Left lung (tissue), 10 donors: Measurements from ENCODE around the gene LYST. TPM values are rescaled to one million over a fixed set of nuclear protein-coding genes. Genes with fewer than 3 reads are reported as not detected.

Experiments used
- ATAC-seq: fragments of 200-7000 bp; cut with Tn5 transposase; one replicate; pipeline ENCODE4 v1.9.1; 2020; ENCODE audit warnings: moderate library complexity
- DNase-seq, 4 donors: peaks; one replicate each; pipeline ENCODE4 v3.0.0-alpha.2; 2013 to 2020
- H3K27ac ChIP-seq, 2 donors: fragments of 200-600 bp; sonication (generic) in 1 of 2; one replicate each; pipeline versions ENCODE4 v1.5.0 to v1.8.0; 2020 to 2021
- H3K27me3 ChIP-seq, 2 donors: fragments of 200-600 bp; sonication (generic) in 1 of 2; one replicate each; pipeline versions ENCODE4 v1.5.0 to v1.8.0; 2020 to 2021
- H3K36me3 ChIP-seq, 2 donors: fragments of 200-600 bp; sonication (generic) in 1 of 2; one replicate each; pipeline versions ENCODE4 v1.5.0 to v1.8.0; 2020 to 2021
- H3K4me1 ChIP-seq, 2 donors: fragments of 200-600 bp; one replicate each; pipeline ENCODE4 v1.8.0; 2021
- H3K4me3 ChIP-seq, 2 donors: fragments of 200-600 bp; sonication (generic) in 1 of 2; one replicate each; pipeline versions ENCODE4 v1.5.0 to v1.8.0; 2020 to 2021; ENCODE audit warnings: mild to moderate bottlenecking in 1 of 2
- H3K9me3 ChIP-seq, 2 donors: fragments of 200-600 bp; sonication (generic) in 1 of 2; one replicate each; pipeline versions ENCODE4 v1.5.0 to v1.8.0; 2020 to 2021
- CTCF ChIP-seq, 2 donors: fragments of 200-600 bp; sonication (generic) in 1 of 2; IDR thresholded peaks; one replicate each; pipeline versions ENCODE4 v1.5.0 to v1.8.0; 2021; ENCODE audit warnings: antibody characterized with exemption in 2 of 2
- intact Hi-C, 2 donors: fragments of 100-400 bp; cut with DNase I; formaldehyde crosslinking; loops; one replicate each; pipeline versions ENCODE4 v1.11.2 to v1.14.2; 2022
- polyA plus RNA-seq, 6 donors: library from polyadenylated mRNA; unstranded; fragments of 120-200 nt; gene quantifications; one replicate each; pipeline ENCODE4 v1.2.1, GENCODE V29; 2013; ENCODE audit not compliant: insufficient read length in 6 of 6
- total RNA-seq, 2 donors: library from RNA; stranded (reverse); fragmentation: NEBNext Ultra II Directional; extraction: Animal tissue kit (Norgen Biotek cat#: 25700); gene quantifications; one replicate each; pipeline ENCODE4 v1.2.1, GENCODE V29; 2021
- donor health status: DM: no; HTN: yes; CAD: no.
- donor health status: DM: no; HTN: no; CAD: no.

LYST gene
- total and polyA plus RNA-seq, 8 donors: 10.3 to 64.9 (median 13.0) TPM

GRCh38 chr1:235825229-235825628 is 41.5 kb downstream of the LYST start:
- H3K4me1 ChIP-seq: no peaks in the 10 kb centered on the region
- H3K4me3 ChIP-seq: no peak overlapping the region
- H3K9me3 ChIP-seq: no peaks in the 10 kb centered on the region
- DNase-seq (no peak), ATAC-seq (no peak)
- H3K36me3 ChIP-seq: peaks cover 0 to 41% of the 10 kb centered on the region in 2 donors
- no peak for TF ChIP-seq CTCF (IDR thresholded peaks at IDR 0.05)
- H3K27ac ChIP-seq: no peak overlapping the region
- intact Hi-C loops: no loop called here
- H3K27me3 ChIP-seq: no peaks in the 10 kb centered on the region

GRCh38 chr1:235823684-235824083 is 43.0 kb downstream of the LYST start:
- Histone ChIP-seq H3K4me1 (no peaks in the 10 kb centered on the region), H3K27ac (no peak overlapping the region), H3K27me3 (no peaks in the 10 kb centered on the region), H3K9me3 (no peaks in the 10 kb centered on the region), H3K36me3 (peaks cover 0 to 26% of the 10 kb centered on the region in 2 donors), H3K4me3 (no peak overlapping the region)
- no peak for ATAC-seq
- TF ChIP-seq CTCF (IDR thresholded peaks at IDR 0.05): no peak
- intact Hi-C loops: no loop called here
- DNase-seq: no peak

GRCh38 chr1:235822685-235823084 is 44.0 kb downstream of the LYST start:
- Histone ChIP-seq H3K4me3 (no peak overlapping the region), H3K27me3 (no peaks in the 10 kb centered on the region), H3K9me3 (no peaks in the 10 kb centered on the region), H3K36me3 (peaks cover 0 to 25% of the 10 kb centered on the region in 2 donors), H3K4me1 (no peaks in the 10 kb centered on the region), H3K27ac (no peak overlapping the region)
- no peak for DNase-seq
- TF ChIP-seq CTCF (IDR thresholded peaks at IDR 0.05): no peak
- no peak for ATAC-seq
- intact Hi-C loops: no loop called here

DNA sequence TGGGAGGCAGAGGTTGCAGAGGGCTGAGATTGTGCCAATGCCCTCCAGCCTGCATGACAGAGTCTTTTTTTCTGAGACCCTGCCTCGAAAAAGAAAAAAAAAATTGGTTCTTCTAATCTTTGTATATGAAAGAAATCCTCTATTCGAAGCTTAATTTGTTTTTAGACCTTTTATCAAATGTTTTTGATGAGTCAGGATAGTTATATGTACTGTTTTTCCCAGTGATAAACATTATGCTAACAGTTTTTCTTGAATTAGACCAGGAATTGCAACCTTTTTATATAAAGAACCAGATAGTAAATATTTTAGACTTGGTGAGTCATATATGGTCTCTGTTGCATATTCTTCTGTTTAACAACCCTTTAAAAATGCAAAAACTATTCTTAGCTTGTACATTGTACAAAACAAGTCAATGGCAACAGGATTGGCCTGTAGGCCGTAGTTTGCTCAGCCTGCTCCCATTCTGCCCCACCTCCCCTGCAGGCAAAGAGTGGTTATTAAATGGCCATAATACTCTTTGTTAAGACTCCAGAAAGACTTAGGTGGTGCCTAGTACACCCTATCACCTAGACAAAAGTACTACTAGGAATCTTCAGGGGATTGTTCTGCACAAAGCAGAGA is 45.2 kb downstream of the LYST start:
- intact Hi-C loops: no loop called here
- Histone ChIP-seq H3K36me3 (peaks cover 0 to 19% of the 10 kb centered on the region in 2 donors), H3K4me3 (no peak overlapping the region), H3K27me3 (no peaks in the 10 kb centered on the region), H3K4me1 (no peaks in the 10 kb centered on the region), H3K9me3 (no peaks in the 10 kb centered on the region), H3K27ac (no peak overlapping the region)
- ATAC-seq: no peak
- TF ChIP-seq CTCF (IDR thresholded peaks at IDR 0.05): no peak
- DNase-seq: no peak

- Histone ChIP-seq H3K27me3 (no peaks in the 10 kb centered on the region), H3K4me1 (peaks cover 0 to 5% of the 10 kb centered on the region in 2 donors), H3K9me3 (no peaks in the 10 kb centered on the region), H3K27ac (no peak overlapping the region), H3K4me3 (no peak overlapping the region), H3K36me3 (peaks cover 0 to 13% of the 10 kb centered on the region in 2 donors)
- intact Hi-C loops: no loop called here
- ATAC-seq (no peak), DNase-seq (no peak)
- no peak for TF ChIP-seq CTCF (IDR thresholded peaks at IDR 0.05)
These were observed 46.6 kb downstream of the LYST start for GRCh38 chr1:235820061-235820460.
